HEK293 (cell line): Measurements from ENCODE around the gene CASP6.

Experiments used
- CTCF ChIA-PET: fragments of 350-600 bp; formaldehyde crosslinking; extraction: SDS; loops from one replicate; lab custom pipeline; 2021; ENCODE audit warnings: antibody characterized with exemption; lab: Yijun Ruan, JAX
- POLR2A ChIA-PET: fragments of 300-600 bp; formaldehyde crosslinking; extraction: SDS; loops from one replicate; lab custom pipeline; 2020; ENCODE audit warnings: antibody characterized with exemption, inconsistent platforms; lab: Yijun Ruan, JAX
- H3K27ac ChIP-seq: fragments of 200-500 bp; sonication (Bioruptor generic); 2 replicates; pipeline ENCODE4 v1.5.1; 2014; ENCODE audit warnings: low read depth, low read length, control low read depth, inconsistent platforms; ENCODE audit errors: extremely low read depth
- H3K36me3 ChIP-seq, 2 experiments: fragments of 200-500 bp in 1 of 2; sonication (Bioruptor generic) in 1 of 2; 1 replicate in 1 of 2; 2 replicates in 1 of 2; pipeline ENCODE4 v1.5.1; 2014 to 2017; ENCODE audit warnings: inconsistent platforms in 2 of 2, low read length in 2 of 2; ENCODE audit not compliant: control insufficient read depth in 2 of 2, insufficient read depth in 1 of 2
- H3K4me1 ChIP-seq: fragments of 200-500 bp; sonication (Bioruptor generic); 2 replicates; pipeline ENCODE4 v1.5.1; 2014; ENCODE audit warnings: mild to moderate bottlenecking, low read length, inconsistent platforms; ENCODE audit not compliant: control insufficient read depth, insufficient read depth
- H3K4me3 ChIP-seq: 2 replicates; pipeline ENCODE4 v1.5.1; 2011; ENCODE audit warnings: low read depth, mild to moderate bottlenecking, control low read depth, low read length, moderate library complexity
- H3K9me3 ChIP-seq: fragments of 200-500 bp; sonication (Bioruptor generic); 2 replicates; pipeline ENCODE4 v1.5.1; 2014; ENCODE audit warnings: low read depth, low read length, inconsistent platforms; ENCODE audit not compliant: control insufficient read depth, insufficient read depth
- GFI1B ChIP-seq: fragments of 450-650 bp; formaldehyde crosslinking; IDR thresholded peaks from 2 replicates; pipeline ENCODE4 v1.5.1; 2016; ENCODE audit warnings: missing biosample characterization, missing genetic modification characterization
- GLIS1 ChIP-seq: fragments of 450-650 bp; formaldehyde crosslinking; IDR thresholded peaks from 2 replicates; pipeline ENCODE4 v1.5.1; 2016; ENCODE audit warnings: missing biosample characterization, missing genetic modification characterization
- HOXC10 ChIP-seq: sonication (generic); formaldehyde crosslinking; IDR thresholded peaks from 2 replicates; pipeline ENCODE4 v1.8.1; 2023; ENCODE audit warnings: mild to moderate bottlenecking, missing genetic modification reagents
- KLF16 ChIP-seq: fragments of 450-650 bp; formaldehyde crosslinking; IDR thresholded peaks from 2 replicates; pipeline ENCODE4 v1.5.1; 2017; ENCODE audit warnings: missing biosample characterization, missing genetic modification characterization
- PRDM10 ChIP-seq: fragments of 450-650 bp; formaldehyde crosslinking; IDR thresholded peaks from 2 replicates; pipeline ENCODE4 v1.5.1; 2016; ENCODE audit warnings: missing biosample characterization, missing genetic modification characterization
- REPIN1 ChIP-seq: fragments of 450-650 bp; formaldehyde crosslinking; IDR thresholded peaks from 2 replicates; pipeline ENCODE4 v1.5.1; 2017; ENCODE audit warnings: missing biosample characterization, missing genetic modification characterization, low read depth
- SCRT1 ChIP-seq: fragments of 450-650 bp; formaldehyde crosslinking; IDR thresholded peaks from 2 replicates; pipeline ENCODE4 v1.5.1; 2016; ENCODE audit warnings: missing biosample characterization, missing genetic modification characterization, borderline replicate concordance
- ZBTB11 ChIP-seq: fragments of 450-650 bp; formaldehyde crosslinking; conservative IDR thresholded peaks from 2 replicates; pipeline ENCODE4 v1.5.1; 2016; ENCODE audit warnings: low read depth, missing biosample characterization, missing genetic modification characterization
- ZBTB7A ChIP-seq: fragments of 450-650 bp; formaldehyde crosslinking; IDR thresholded peaks from 2 replicates; pipeline ENCODE4 v1.5.1; 2016; ENCODE audit warnings: low read depth, missing biosample characterization, missing genetic modification characterization
- ZNF121 ChIP-seq: fragments of 450-650 bp; formaldehyde crosslinking; IDR thresholded peaks from 2 replicates; pipeline ENCODE4 v1.5.1; 2016; ENCODE audit warnings: missing biosample characterization, missing genetic modification characterization
- ZNF19 ChIP-seq: fragments of 450-650 bp; formaldehyde crosslinking; IDR thresholded peaks from 2 replicates; pipeline ENCODE4; 2016; ENCODE audit warnings: missing biosample characterization, missing genetic modification characterization, low read depth
- ZNF221 ChIP-seq: fragments of 450-650 bp; formaldehyde crosslinking; IDR thresholded peaks from 2 replicates; pipeline ENCODE4 v1.5.1; 2017; ENCODE audit warnings: missing biosample characterization, missing genetic modification characterization, borderline replicate concordance
- ZNF26 ChIP-seq: fragments of 450-650 bp; formaldehyde crosslinking; IDR thresholded peaks from 2 replicates; pipeline ENCODE4 v1.5.1; 2016; ENCODE audit warnings: missing biosample characterization, missing genetic modification characterization
- ZNF311 ChIP-seq: fragments of 450-650 bp; formaldehyde crosslinking; IDR thresholded peaks from 2 replicates; pipeline ENCODE4 v1.5.1; 2017; ENCODE audit warnings: missing biosample characterization, missing genetic modification characterization, borderline replicate concordance
- ZNF354C ChIP-seq: fragments of 450-650 bp; formaldehyde crosslinking; IDR thresholded peaks from 2 replicates; pipeline ENCODE4 v1.5.1; 2016; ENCODE audit warnings: missing biosample characterization, missing genetic modification characterization, low read depth, borderline replicate concordance
- ZNF433 ChIP-seq: fragments of 450-650 bp; formaldehyde crosslinking; IDR thresholded peaks from 2 replicates; pipeline ENCODE4 v1.5.1; 2016; ENCODE audit warnings: missing biosample characterization, missing genetic modification characterization, low read depth
- ZNF596 ChIP-seq: fragments of 450-650 bp; IDR thresholded peaks from 2 replicates; pipeline ENCODE4 v1.5.0; 2018; ENCODE audit warnings: missing biosample characterization, mild to moderate bottlenecking, missing genetic modification characterization, moderate library complexity
- ZNF626 ChIP-seq: fragments of 450-650 bp; sonication (Bioruptor Pico); formaldehyde crosslinking; IDR thresholded peaks from 2 replicates; pipeline ENCODE4 v1.5.1; 2018; ENCODE audit warnings: missing biosample characterization, missing genetic modification characterization, inconsistent platforms
- ZNF707 ChIP-seq: fragments of 450-650 bp; formaldehyde crosslinking; IDR thresholded peaks from 2 replicates; pipeline ENCODE4 v1.5.1; 2016; ENCODE audit warnings: missing biosample characterization, missing genetic modification characterization
- ZNF777 ChIP-seq: fragments of 450-650 bp; formaldehyde crosslinking; IDR thresholded peaks from 2 replicates; pipeline ENCODE4 v1.5.1; 2017; ENCODE audit warnings: missing biosample characterization, missing genetic modification characterization, borderline replicate concordance
- ZNF837 ChIP-seq: fragments of 450-650 bp; formaldehyde crosslinking; IDR thresholded peaks from 2 replicates; pipeline ENCODE4 v1.5.1; 2016; ENCODE audit warnings: missing biosample characterization, missing genetic modification characterization

Gene CASP6

GRCh38 chr4:109675843-109676242, 27.4 kb downstream of the CASP6 start:
- no peaks in the 10 kb centered on the region for H3K36me3 ChIP-seq
- CTCF ChIA-PET = interaction anchor here (0.6 kb wide), 1 partner anchor 61 kb away, joined by 3 read pairs; no protein-coding TSS in a partner anchor
- TF ChIP-seq ZNF707 = peak; percentile 72
- TF ChIP-seq ZNF837 (tag by site-specific recombination) = no peak

GRCh38 chr4:109675181-109675580, 28.1 kb downstream of the CASP6 start:
- no peaks in the 10 kb centered on the region for H3K9me3 ChIP-seq

More at GRCh38 chr4:109675843-109676242, 27.4 kb downstream of the CASP6 start:
- Histone ChIP-seq H3K4me1 (no peaks in the 10 kb centered on the region), H3K9me3 (no peaks in the 10 kb centered on the region), H3K27ac (no peak overlapping the region), H3K4me3 (no peak overlapping the region)
- POLR2A ChIA-PET = no interaction called here

GRCh38 chr4:109673303-109673702, 29.9 kb downstream of the CASP6 start:
- Histone ChIP-seq H3K4me1 (no peaks in the 10 kb centered on the region), H3K9me3 (no peaks in the 10 kb centered on the region), H3K36me3 (no peaks in the 10 kb centered on the region), H3K4me3 (no peak overlapping the region), H3K27ac (no peak overlapping the region)
- CTCF ChIA-PET = no interaction called here
- POLR2A ChIA-PET = no interaction called here
- TF ChIP-seq ZBTB11 (tag by site-specific recombination) = no peak
- no peak for TF ChIP-seq ZNF777 (tag by site-specific recombination)
- TF ChIP-seq ZNF626 (tag by site-specific recombination) = no peak
- no peak for TF ChIP-seq GLIS1 (tag by site-specific recombination)
- no peak for TF ChIP-seq SCRT1
- no peak for TF ChIP-seq ZNF121 (tag by site-specific recombination)
- TF ChIP-seq ZNF354C (tag by site-specific recombination) = no peak
- TF ChIP-seq HOXC10 = no peak
- no peak for TF ChIP-seq GFI1B (tag by site-specific recombination)
- TF ChIP-seq ZNF19 (tag by site-specific recombination) = no peak
- no peak for TF ChIP-seq ZNF311 (tag by site-specific recombination)
- TF ChIP-seq ZNF596 = no peak
- no peak for TF ChIP-seq KLF16 (tag by site-specific recombination)

More at GRCh38 chr4:109675181-109675580, 28.1 kb downstream of the CASP6 start:
- TF ChIP-seq ZNF26 = no peak
- TF ChIP-seq ZNF221 = no peak
- TF ChIP-seq ZNF433 (tag by site-specific recombination) = no peak
- no peak for TF ChIP-seq PRDM10 (tag by site-specific recombination)
- TF ChIP-seq REPIN1 = no peak
- no peak for TF ChIP-seq ZBTB7A (tag by site-specific recombination)
- Histone ChIP-seq H3K4me1 (no peaks in the 10 kb centered on the region), H3K27ac (no peak overlapping the region), H3K4me3 (no peak overlapping the region), H3K36me3 (no peaks in the 10 kb centered on the region)
- ChIA-PET CTCF (interaction anchor here (0.6 kb wide), 1 partner anchor 62 kb away, joined by 3 read pairs; no protein-coding TSS in a partner anchor), POLR2A (no interaction called here)
